H9 (cell line): Measurements from ENCODE around the gene RIMBP2. TPM values are rescaled to one million over a fixed set of nuclear protein-coding genes. Genes with fewer than 3 reads are reported as not detected.

Experiments used
- DNase-seq: peaks from one replicate; pipeline ENCODE4 v3.0.0-alpha.2; 2017
- H2AFZ ChIP-seq: one replicate; pipeline ENCODE4 v1.6.1; 2013; ENCODE audit warnings: mild to moderate bottlenecking, low read length, control low read depth, moderate library complexity
- H2AK5ac ChIP-seq: 2 replicates; pipeline ENCODE4 v1.6.1; 2013; ENCODE audit warnings: low read length, control low read depth, mixed read lengths; ENCODE audit not compliant: insufficient read length
- H2BK120ac ChIP-seq: one replicate; pipeline ENCODE4 v1.6.1; 2013; ENCODE audit warnings: low read depth, mild to moderate bottlenecking, low read length, control low read depth, inconsistent platforms; ENCODE audit not compliant: poor library complexity, severe bottlenecking
- H2BK12ac ChIP-seq: 2 replicates; pipeline ENCODE4 v1.6.1; 2013; ENCODE audit warnings: low read length, control low read depth, mixed read lengths, low read depth; ENCODE audit not compliant: insufficient read length
- H2BK15ac ChIP-seq: 2 replicates; pipeline ENCODE4 v1.6.1; 2013; ENCODE audit warnings: low read depth, low read length, control low read depth
- H2BK20ac ChIP-seq: one replicate; pipeline ENCODE4 v1.6.1; 2013; ENCODE audit warnings: low read depth, mild to moderate bottlenecking, low read length, control low read depth, inconsistent platforms; ENCODE audit not compliant: poor library complexity, severe bottlenecking
- H2BK5ac ChIP-seq: 2 replicates; pipeline ENCODE4 v1.6.1; 2013; ENCODE audit warnings: low read length, control low read depth, mixed read lengths; ENCODE audit not compliant: insufficient read length
- H3K14ac ChIP-seq: 2 replicates; pipeline ENCODE4 v1.6.1; 2013; ENCODE audit warnings: low read length, control low read depth; ENCODE audit not compliant: insufficient read depth
- H3K18ac ChIP-seq: 2 replicates; pipeline ENCODE4 v1.6.1; 2013; ENCODE audit warnings: low read depth, mild to moderate bottlenecking, mixed read lengths, low read length, control low read depth; ENCODE audit not compliant: insufficient read length
- H3K23ac ChIP-seq: 2 replicates; pipeline ENCODE4 v1.6.1; 2013; ENCODE audit warnings: low read length, control low read depth, mixed read lengths, low read depth; ENCODE audit not compliant: insufficient read length
- H3K23me2 ChIP-seq: 2 replicates; pipeline ENCODE4 v1.6.1; 2013; ENCODE audit warnings: low read depth, mild to moderate bottlenecking, mixed read lengths, low read length, control low read depth; ENCODE audit not compliant: insufficient read length, poor library complexity, severe bottlenecking
- H3K27ac ChIP-seq: 2 replicates; pipeline ENCODE4 v1.5.1; 2013; ENCODE audit warnings: low read length, control low read depth, mixed read lengths, low read depth; ENCODE audit not compliant: insufficient read length
- H3K27me3 ChIP-seq: 2 replicates; pipeline ENCODE4 v1.6.1; 2013; ENCODE audit warnings: low read length, control low read depth, inconsistent platforms; ENCODE audit not compliant: insufficient read depth
- H3K4ac ChIP-seq: 2 replicates; pipeline ENCODE4 v1.6.1; 2013; ENCODE audit warnings: low read depth, mild to moderate bottlenecking, control low read depth, inconsistent platforms, low read length, moderate library complexity
- H3K4me1 ChIP-seq: 2 replicates; pipeline ENCODE4 v1.6.1; 2013; ENCODE audit warnings: low read length, control low read depth, inconsistent platforms; ENCODE audit not compliant: insufficient read depth
- H3K4me2 ChIP-seq: 2 replicates; pipeline ENCODE4 v1.6.1; 2013; ENCODE audit warnings: low read length, control low read depth, mixed read lengths; ENCODE audit not compliant: insufficient read length, insufficient read depth
- H3K56ac ChIP-seq: 2 replicates; pipeline ENCODE4 v1.6.1; 2013; ENCODE audit warnings: low read depth, mild to moderate bottlenecking, mixed read lengths, low read length, control low read depth; ENCODE audit not compliant: insufficient read length
- H3K79me1 ChIP-seq: 2 replicates; pipeline ENCODE4 v1.6.1; 2013; ENCODE audit warnings: low read depth, mild to moderate bottlenecking, moderate library complexity, low read length, control low read depth, inconsistent platforms; ENCODE audit not compliant: insufficient read depth, poor library complexity, severe bottlenecking
- H3K79me2 ChIP-seq: 2 replicates; pipeline ENCODE4 v1.6.1; 2013; ENCODE audit warnings: low read length, control low read depth, inconsistent platforms; ENCODE audit not compliant: insufficient read depth
- H3K9ac ChIP-seq: 2 replicates; pipeline ENCODE4 v1.6.1; 2013; ENCODE audit warnings: low read length, control low read depth, mixed read lengths; ENCODE audit not compliant: insufficient read length; ENCODE audit errors: extremely low read depth
- H3K9me3 ChIP-seq: one replicate; pipeline ENCODE4 v1.6.1; 2013; ENCODE audit warnings: low read depth, low read length, inconsistent platforms; ENCODE audit not compliant: control insufficient read depth
- H3T11ph ChIP-seq: one replicate; pipeline ENCODE4 v1.6.1; 2013; ENCODE audit warnings: mild to moderate bottlenecking, low read length, control low read depth, inconsistent platforms
- H4K20me1 ChIP-seq: one replicate; pipeline ENCODE4 v1.6.1; 2013; ENCODE audit not compliant: control insufficient read depth, insufficient read length, insufficient read depth
- H4K5ac ChIP-seq: 2 replicates; pipeline ENCODE4 v1.6.1; 2013; ENCODE audit warnings: low read depth, mild to moderate bottlenecking, mixed read lengths, low read length, control low read depth; ENCODE audit not compliant: insufficient read length
- H4K8ac ChIP-seq: replicated peaks from 2 replicates; pipeline ENCODE4 v1.6.1; 2013; ENCODE audit warnings: low read length, control low read depth, mixed read lengths, low read depth; ENCODE audit not compliant: insufficient read length
- H4K91ac ChIP-seq: 2 replicates; pipeline ENCODE4 v1.6.1; 2013; ENCODE audit warnings: low read depth, mild to moderate bottlenecking, moderate library complexity, mixed read lengths, low read length, control low read depth; ENCODE audit not compliant: insufficient read length
- H3K27ac Mint-ChIP-seq, 3 experiments: 2 replicates in 2 of 3; 3 replicates in 1 of 3; pipeline ENCODE4 v1.8.0; 2020 to 2021; ENCODE audit warnings: mixed read lengths in 3 of 3, mild to moderate bottlenecking in 1 of 3, moderate library complexity in 1 of 3
- H3K27me3 Mint-ChIP-seq: 2 replicates; pipeline ENCODE4 v1.8.0; 2021; ENCODE audit warnings: low read depth, mild to moderate bottlenecking, moderate library complexity, mixed read lengths
- H3K36me3 Mint-ChIP-seq, 3 experiments: 2 replicates in 2 of 3; 3 replicates in 1 of 3; pipeline ENCODE4 v1.8.0; 2020 to 2021; ENCODE audit warnings: low read depth in 3 of 3, mixed read lengths in 3 of 3; ENCODE audit not compliant: insufficient read depth in 1 of 3
- H3K4me1 Mint-ChIP-seq, 2 experiments: 2 replicates each; pipeline ENCODE4 v1.8.0; 2020; ENCODE audit warnings: mixed read lengths in 2 of 2
- H3K4me3 Mint-ChIP-seq, 2 experiments: 2 replicates in 1 of 2; 3 replicates in 1 of 2; pipeline ENCODE4 v1.8.0; 2020 to 2021; ENCODE audit warnings: mild to moderate bottlenecking in 2 of 2, mixed read lengths in 2 of 2, moderate library complexity in 1 of 2
- H3K9me3 Mint-ChIP-seq, 2 experiments: 2 replicates in 1 of 2; 3 replicates in 1 of 2; pipeline ENCODE4 v1.8.0; 2020; ENCODE audit warnings: mild to moderate bottlenecking in 2 of 2, mixed read lengths in 2 of 2, moderate library complexity in 1 of 2
- CTCF ChIP-seq: fragments of 200-600 bp; sonication (generic); conservative IDR thresholded peaks from 3 replicates; pipeline ENCODE4 v1.8.0; 2021; ENCODE audit warnings: antibody characterized with exemption, mild to moderate bottlenecking
- WGBS: extraction: QIAGEN DNeasy Blood & Tissue Kit; methylation state at CpG from one replicate; pipeline ENCODE4 v1.1.7; 2013; ENCODE audit warnings: missing lambda C conversion rate, low lambda C conversion rate, mixed read lengths; ENCODE audit not compliant: insufficient read length; ENCODE audit errors: extremely low coverage; 5-methylcytosine and 5-hydroxymethylcytosine counted together
- total RNA-seq: library from RNA; stranded (reverse); gene quantifications from 2 replicates; pipeline ENCODE4 v1.2.1, GENCODE V29; 2021

Gene RIMBP2
- total RNA-seq, 1 experiment from 2014 or later = 0.70 TPM

GRCh38 chr12:130463275-130463658 is 252.8 kb downstream of the RIMBP2 start:
- Histone ChIP-seq H3K9me3 (no peaks in the 10 kb centered on the region), H2BK120ac (no peak overlapping the region), H4K20me1 (no peaks in the 10 kb centered on the region), H2BK15ac (no peak overlapping the region), H3K9ac (no peak overlapping the region), H3K23ac (no peak overlapping the region), H3K27ac (no peak overlapping the region), H3K4ac (no peak overlapping the region), H3K4me2 (no peak overlapping the region), H3K4me1 (no peaks in the 10 kb centered on the region; the same call in 1 of the 2 replicates), H3K56ac (no peak overlapping the region), H3T11ph (no peak overlapping the region), H3K27me3 (no peaks in the 10 kb centered on the region), H2AFZ (no peak overlapping the region), H2AK5ac (no peak overlapping the region), H2BK12ac (no peak overlapping the region), H2BK5ac (no peak overlapping the region), H3K18ac (no peak overlapping the region), H2BK20ac (no peak overlapping the region), H4K91ac (no peak overlapping the region), H3K79me2 (no peaks in the 10 kb centered on the region), H3K14ac (no peak overlapping the region), H3K79me1 (no peaks in the 10 kb centered on the region), H4K8ac (no peak overlapping the region), H3K23me2 (no peaks in the 10 kb centered on the region), H4K5ac (no peak overlapping the region)
- Mint-ChIP-seq H3K27me3 (peaks cover 4% of the 10 kb centered on the region; the same call in 1 of the 2 replicates), H3K4me3 (no peak overlapping the region), H3K4me1 (peaks cover 19% of the 10 kb centered on the region in 2 experiments), H3K27ac (no peak overlapping the region), H3K9me3 (peaks cover 5 to 10% of the 10 kb centered on the region in 2 experiments; a peak in 4 of 5 replicates), H3K36me3 (peaks cover 0 to 9% (median 3%) of the 10 kb centered on the region in 3 experiments; a peak in 5 of 7 replicates)
- WGBS = no CpG with 5 or more reads among the region's 9 CpGs
- no peak for DNase-seq
- no peak for TF ChIP-seq CTCF
